T-cell (primary cell): ENCODE results near the gene FMN2. TPM values are rescaled to one million over a fixed set of nuclear protein-coding genes. Genes with fewer than 3 reads are reported as not detected.

Source experiments
- ATAC-seq, 4 experiments: fragments of 200-7000 bp in 3 of 4; fragments of 150-1000 bp in 1 of 4; cut with Tn5 transposase; replicated peaks in 1 of 4; 1 replicate in 3 of 4; 2 replicates in 1 of 4; pipeline ENCODE4 v1.10.0; 2021; ENCODE audit warnings: moderate library complexity in 3 of 4, mild to moderate bottlenecking in 2 of 4, moderate number of reproducible peaks in 1 of 4
- CTCF ChIA-PET, 2 donors: fragments of 300-600 bp; sonication (Branson Sonifier 250); formaldehyde crosslinking; loops; one replicate each; lab custom pipeline; 2022; ENCODE audit warnings: antibody characterized with exemption in 2 of 2; lab: Charles Lee
- POLR2A ChIA-PET, 2 donors: fragments of 300-600 bp; sonication (Branson Sonifier 250); formaldehyde crosslinking; loops; one replicate each; lab custom pipeline; 2022; ENCODE audit warnings: antibody characterized with exemption in 2 of 2; lab: Charles Lee
- DNase-seq, 35 experiments: peaks; one replicate each; pipeline versions ENCODE4 v3.0.0 to v3.0.0-alpha.2; 2013 to 2023
- H3K27ac ChIP-seq: one replicate; pipeline ENCODE4 v1.5.1; 2013; ENCODE audit warnings: low read length
- H3K27me3 ChIP-seq, 2 experiments: replicated peaks in 1 of 2; 1 replicate in 1 of 2; 2 replicates in 1 of 2; pipeline versions ENCODE4 v1.6.1 to v1.7.0; 2013; ENCODE audit warnings: low read length in 1 of 2, mixed read lengths in 1 of 2; ENCODE audit not compliant: control insufficient read depth in 2 of 2, insufficient read depth in 2 of 2; ENCODE audit errors: extremely low read depth in 1 of 2
- H3K36me3 ChIP-seq, 2 donors: 1 replicate in 1 of 2; 2 replicates in 1 of 2; pipeline versions ENCODE4 v1.6.1 to v1.7.0; 2013; ENCODE audit warnings: low read length in 1 of 2; ENCODE audit not compliant: control insufficient read depth in 2 of 2, insufficient read depth in 1 of 2; ENCODE audit errors: extremely low read depth in 1 of 2
- H3K4me1 ChIP-seq, 2 experiments: 1 replicate in 1 of 2; 2 replicates in 1 of 2; pipeline versions ENCODE4 v1.6.1 to v1.7.0; 2013; ENCODE audit warnings: low read length in 2 of 2, mixed read lengths in 1 of 2; ENCODE audit not compliant: insufficient read depth in 2 of 2, control insufficient read depth in 1 of 2; ENCODE audit errors: extremely low read depth in 1 of 2
- H3K4me3 ChIP-seq, 2 donors: 1 replicate in 1 of 2; 2 replicates in 1 of 2; pipeline versions ENCODE4 v1.5.1 to v1.7.0; 2013; ENCODE audit warnings: mild to moderate bottlenecking in 2 of 2, low read length in 1 of 2, moderate library complexity in 1 of 2; ENCODE audit not compliant: control insufficient read depth in 1 of 2; ENCODE audit errors: extremely low read depth in 1 of 2
- H3K9me3 ChIP-seq: 2 replicates; pipeline ENCODE4 v1.7.0; 2013
- H3K27ac Mint-ChIP-seq, 2 donors: one replicate each; pipeline ENCODE4 v1.8.0; 2020 to 2021; ENCODE audit warnings: mild to moderate bottlenecking in 2 of 2, mixed read lengths in 2 of 2
- H3K27me3 Mint-ChIP-seq, 2 donors: one replicate each; pipeline ENCODE4 v1.8.0; 2021 to 2022; ENCODE audit warnings: mixed read lengths in 2 of 2
- H3K36me3 Mint-ChIP-seq: one replicate; pipeline ENCODE4 v1.8.0; 2021; ENCODE audit warnings: mixed read lengths
- H3K4me1 Mint-ChIP-seq, 3 donors: one replicate each; pipeline ENCODE4 v1.8.0; 2020 to 2022; ENCODE audit warnings: mixed read lengths in 3 of 3, mild to moderate bottlenecking in 1 of 3
- H3K4me3 Mint-ChIP-seq, 3 donors: one replicate each; pipeline ENCODE4 v1.8.0; 2020 to 2022; ENCODE audit warnings: mild to moderate bottlenecking in 3 of 3, mixed read lengths in 3 of 3, moderate library complexity in 3 of 3
- H3K9me3 Mint-ChIP-seq, 3 donors: one replicate each; pipeline ENCODE4 v1.8.0; 2020 to 2022; ENCODE audit warnings: mixed read lengths in 3 of 3
- WGBS: methylation state at CpG from one replicate; pipeline ENCODE4 v1.1.5; 2013; ENCODE audit warnings: missing lambda C conversion rate; ENCODE audit not compliant: insufficient coverage; 5-methylcytosine and 5-hydroxymethylcytosine counted together
- total RNA-seq, 35 experiments: library from RNA in 6 of 35; stranded (reverse) in 6 of 35; fragments of 120-200 nt in 1 of 35; gene quantifications; one replicate each; pipeline versions ENCODE4 v1.2.1 to v1.2.4 and lab custom pipeline; 2013 to 2026

Gene FMN2
- total RNA-seq, 5 donors from 2014 or later (not counting 1 experiment from before 2014, with no cell fraction given): not detected

DNA sequence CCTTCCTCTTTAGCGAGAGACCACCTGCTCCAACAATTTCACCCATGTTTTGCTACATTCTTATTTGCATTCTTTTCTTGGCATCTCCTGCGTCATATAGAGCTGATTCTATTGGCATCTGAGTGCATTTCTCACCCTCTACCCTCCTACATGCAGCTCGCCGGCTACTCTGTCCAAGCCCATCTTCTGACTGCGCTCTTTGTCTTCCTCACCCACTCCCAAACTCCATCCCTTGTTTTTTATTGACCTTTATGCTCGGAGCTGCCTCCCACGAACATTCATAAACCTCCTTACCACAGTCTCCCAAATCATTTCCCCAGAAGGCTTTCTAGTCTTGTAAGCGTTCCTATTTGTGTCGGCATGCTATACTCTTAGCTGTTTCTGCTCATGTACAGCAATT is 33.6 kb upstream of the FMN2 start:
- no peaks in the 10 kb centered on the region for H3K4me1 Mint-ChIP-seq
- H3K9me3 Mint-ChIP-seq: peaks cover 0 to 5% (median 2%) of the 10 kb centered on the region in 3 donors
- no peaks in the 10 kb centered on the region for H3K36me3 Mint-ChIP-seq
- ChIA-PET POLR2A (no interaction called here), CTCF (no interaction called here)
- Histone ChIP-seq H3K27ac (no peak overlapping the region), H3K36me3 (no peaks in the 10 kb centered on the region), H3K9me3 (no peaks in the 10 kb centered on the region), H3K27me3 (no peaks in the 10 kb centered on the region), H3K4me3 (no peak overlapping the region), H3K4me1 (no peaks in the 10 kb centered on the region)
- no peak overlapping the region for H3K27ac Mint-ChIP-seq
- WGBS: 80% methylated on average over 9 of the region's 9 CpGs
- DNase-seq (no peak), ATAC-seq (no peak)
- no peak overlapping the region for H3K4me3 Mint-ChIP-seq
- H3K27me3 Mint-ChIP-seq: no peaks in the 10 kb centered on the region

DNA sequence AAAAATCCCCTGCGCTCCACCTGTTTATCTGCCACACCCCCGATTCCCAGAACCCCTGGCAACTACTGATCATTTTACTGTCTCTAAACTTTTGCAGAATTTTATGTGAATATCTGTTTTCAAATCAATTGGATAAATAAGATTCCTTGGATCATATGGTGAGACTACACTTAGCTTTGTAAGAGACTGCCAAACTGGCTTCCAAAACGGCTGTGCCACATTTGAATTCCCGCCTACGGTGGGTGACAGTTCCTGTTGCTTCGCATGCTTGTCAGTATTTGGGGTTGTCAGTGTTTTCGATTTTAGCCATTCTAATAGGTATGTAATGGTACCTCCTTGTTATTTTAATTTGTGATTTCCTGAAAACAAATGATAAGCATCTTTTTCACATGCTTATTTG is 22.7 kb upstream of the FMN2 start:
- no peaks in the 10 kb centered on the region for H3K36me3 ChIP-seq
- Mint-ChIP-seq H3K9me3 (peaks cover 0 to 9% (median 0%) of the 10 kb centered on the region in 3 donors), H3K36me3 (no peaks in the 10 kb centered on the region), H3K4me3 (no peak overlapping the region), H3K4me1 (no peaks in the 10 kb centered on the region), H3K27me3 (no peaks in the 10 kb centered on the region), H3K27ac (no peak overlapping the region)
- no peak overlapping the region for H3K27ac ChIP-seq
- DNase-seq: no peak
- H3K4me3 ChIP-seq: no peak overlapping the region
- no peaks in the 10 kb centered on the region for H3K4me1 ChIP-seq
- ChIA-PET CTCF (no interaction called here), POLR2A (no interaction called here)
- H3K9me3 ChIP-seq: no peaks in the 10 kb centered on the region
- ATAC-seq: no peak
- no peaks in the 10 kb centered on the region for H3K27me3 ChIP-seq
- 95% methylated on average over 2 of the region's 7 CpGs for WGBS

DNA sequence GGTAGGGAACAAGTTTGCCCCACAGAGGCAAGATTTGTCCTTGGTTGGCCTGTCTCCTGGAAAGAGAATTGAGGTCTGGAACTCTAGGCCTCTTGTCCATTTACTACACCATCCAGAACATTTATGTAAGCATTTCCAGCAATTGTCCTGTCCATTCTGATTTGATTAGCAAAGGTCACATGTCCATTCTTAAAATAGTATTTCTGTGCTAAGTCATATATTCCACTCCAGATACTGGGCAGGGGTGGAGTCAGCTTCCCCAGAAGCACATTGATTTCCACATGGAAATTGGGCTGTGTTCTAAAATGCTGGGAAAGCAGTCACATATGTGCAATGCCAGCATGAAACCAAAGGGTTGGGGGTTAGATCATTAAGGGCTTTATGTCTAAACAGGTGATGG is 21.5 kb upstream of the FMN2 start:
- ATAC-seq (no peak), DNase-seq (no peak)
- H3K9me3 ChIP-seq: no peaks in the 10 kb centered on the region
- ChIA-PET CTCF (interaction anchor here in 1 of 2 donors (0.5 kb wide), 1 partner anchor 35 kb away, joined by 10 read pairs; no protein-coding TSS in a partner anchor), POLR2A (interaction anchor here in 1 of 2 donors (0.7 kb wide), 1 partner anchor 9 kb away, joined by 9 read pairs; no protein-coding TSS in a partner anchor)
- H3K27me3 ChIP-seq: no peaks in the 10 kb centered on the region
- H3K27ac Mint-ChIP-seq: no peak overlapping the region
- no peak overlapping the region for H3K4me3 Mint-ChIP-seq
- no peaks in the 10 kb centered on the region for H3K36me3 ChIP-seq
- H3K4me1 Mint-ChIP-seq: no peaks in the 10 kb centered on the region
- H3K9me3 Mint-ChIP-seq: peaks cover 0 to 9% (median 0%) of the 10 kb centered on the region in 3 donors
- no peaks in the 10 kb centered on the region for H3K27me3 Mint-ChIP-seq
- no peaks in the 10 kb centered on the region for H3K36me3 Mint-ChIP-seq
- no peak overlapping the region for H3K4me3 ChIP-seq
- no peak overlapping the region for H3K27ac ChIP-seq
- no peaks in the 10 kb centered on the region for H3K4me1 ChIP-seq

DNA sequence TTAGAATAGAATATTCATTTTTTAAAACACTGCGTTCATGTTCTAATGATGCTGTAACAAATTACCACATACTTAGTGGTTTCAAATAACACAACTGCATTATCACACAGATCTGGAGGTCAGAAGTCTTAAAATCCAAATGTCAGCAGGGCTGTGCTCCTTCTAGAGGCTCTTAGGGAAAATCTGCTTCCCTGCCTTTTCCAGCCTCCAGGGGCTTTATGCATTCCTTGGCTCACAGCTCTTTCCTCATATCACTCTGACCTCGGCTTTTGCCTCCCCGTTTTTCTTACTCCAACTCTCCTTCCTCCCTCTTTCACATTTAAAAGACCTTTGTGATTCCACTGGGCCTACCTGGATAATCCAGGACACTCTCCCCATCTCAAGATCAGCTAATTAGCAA is 18.6 kb upstream of the FMN2 start:
- POLR2A ChIA-PET: no interaction called here
- no peak overlapping the region for H3K27ac ChIP-seq
- peaks cover 0 to 2% of the 10 kb centered on the region in 2 experiments for H3K27me3 ChIP-seq
- ATAC-seq (no peak), DNase-seq (no peak)
- Mint-ChIP-seq H3K27me3 (peaks cover 0 to 2% of the 10 kb centered on the region in 2 donors), H3K27ac (no peak overlapping the region), H3K4me1 (no peaks in the 10 kb centered on the region), H3K9me3 (peaks cover 0 to 9% (median 2%) of the 10 kb centered on the region in 3 donors), H3K36me3 (no peaks in the 10 kb centered on the region), H3K4me3 (no peak overlapping the region)
- H3K9me3 ChIP-seq: no peaks in the 10 kb centered on the region
- H3K4me1 ChIP-seq: no peaks in the 10 kb centered on the region
- no peak overlapping the region for H3K4me3 ChIP-seq
- H3K36me3 ChIP-seq: no peaks in the 10 kb centered on the region
- CTCF ChIA-PET: interaction anchor here in 1 of 2 donors (0.6 kb wide), 1 partner anchor 116 kb away, joined by 6 read pairs; no protein-coding TSS in a partner anchor
- 37% methylated on average over 2 of the region's 3 CpGs for WGBS

DNA sequence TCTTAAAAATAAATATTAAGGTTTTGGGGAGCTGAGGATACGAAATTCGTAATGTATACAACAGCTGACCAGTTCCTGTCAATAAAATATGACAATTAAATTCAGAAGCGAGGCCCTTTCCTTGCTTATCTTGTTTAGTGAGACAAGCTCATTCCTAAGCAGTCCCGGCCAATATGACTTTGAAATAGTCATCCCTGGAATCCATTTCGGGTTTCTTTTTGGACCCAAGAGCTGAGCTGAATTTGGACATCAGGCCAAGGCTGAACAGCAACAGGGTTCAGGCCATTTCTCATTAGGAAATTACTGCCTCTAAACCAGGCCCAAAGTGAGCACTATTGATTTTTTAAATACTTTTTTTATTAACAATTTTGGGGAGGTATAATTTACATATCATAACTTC is 17.3 kb upstream of the FMN2 start:
- Mint-ChIP-seq H3K4me3 (no peak overlapping the region), H3K4me1 (no peaks in the 10 kb centered on the region), H3K36me3 (no peaks in the 10 kb centered on the region), H3K9me3 (peaks cover 4 to 9% (median 8%) of the 10 kb centered on the region in 3 donors), H3K27me3 (peaks cover 0 to 3% of the 10 kb centered on the region in 2 donors), H3K27ac (no peak overlapping the region)
- Histone ChIP-seq H3K4me3 (no peak overlapping the region), H3K27me3 (peaks cover 0 to 2% of the 10 kb centered on the region in 2 experiments), H3K9me3 (no peaks in the 10 kb centered on the region), H3K4me1 (no peaks in the 10 kb centered on the region), H3K27ac (no peak overlapping the region), H3K36me3 (no peaks in the 10 kb centered on the region)
- 70% methylated on average over 2 of the region's 5 CpGs for WGBS
- CTCF ChIA-PET: no interaction called here
- ATAC-seq (no peak), DNase-seq (no peak)
- POLR2A ChIA-PET: no interaction called here

DNA sequence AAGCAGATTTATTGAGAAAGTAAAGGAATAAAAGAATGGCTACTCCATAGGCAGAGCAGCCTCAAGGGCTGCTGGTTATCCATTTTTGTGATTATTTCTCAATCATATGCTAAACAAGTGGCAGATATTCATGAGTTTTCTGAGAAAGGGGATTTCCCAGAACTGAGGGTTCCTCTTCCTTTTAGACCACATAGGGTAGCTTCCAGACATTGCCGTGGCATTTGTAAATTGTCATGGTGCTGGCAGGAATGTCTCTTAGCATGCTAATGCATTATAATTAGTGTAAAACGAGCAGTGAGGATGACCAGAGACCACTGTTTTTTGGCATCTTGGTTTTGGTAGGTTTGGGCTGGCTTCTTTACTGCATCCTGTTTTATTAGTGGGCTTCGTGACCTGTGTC is 16.8 kb upstream of the FMN2 start:
- no peak for DNase-seq
- WGBS: 52% methylated on average over 3 of the region's 3 CpGs
- Mint-ChIP-seq H3K27me3 (peaks cover 0 to 3% of the 10 kb centered on the region in 2 donors), H3K4me3 (no peak overlapping the region), H3K36me3 (no peaks in the 10 kb centered on the region), H3K27ac (no peak overlapping the region), H3K4me1 (no peaks in the 10 kb centered on the region), H3K9me3 (peaks cover 4 to 11% (median 9%) of the 10 kb centered on the region in 3 donors)
- Histone ChIP-seq H3K36me3 (no peaks in the 10 kb centered on the region), H3K27ac (no peak overlapping the region), H3K27me3 (peaks cover 0 to 2% of the 10 kb centered on the region in 2 experiments), H3K4me1 (no peaks in the 10 kb centered on the region), H3K4me3 (no peak overlapping the region), H3K9me3 (no peaks in the 10 kb centered on the region)
- ATAC-seq: no peak
- ChIA-PET CTCF (no interaction called here), POLR2A (no interaction called here)

DNA sequence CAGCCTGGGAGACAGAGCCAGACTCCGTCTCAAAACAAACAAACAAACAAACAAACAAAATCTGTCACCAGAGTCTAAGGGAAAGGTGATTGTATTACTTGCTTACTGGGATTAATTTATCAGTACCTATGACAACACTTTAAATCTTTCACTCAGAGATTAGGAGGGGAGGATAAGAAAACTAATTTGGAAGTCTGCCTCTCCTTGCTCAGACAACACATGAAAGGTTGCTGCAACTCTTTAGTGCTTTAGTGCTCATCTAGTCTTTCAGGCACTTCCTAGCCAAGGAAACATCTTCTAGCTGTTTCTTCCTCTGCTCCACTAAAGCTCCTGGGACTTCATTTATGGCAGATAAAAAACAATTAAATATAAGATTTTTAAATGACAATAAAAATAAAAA is 7.3 kb upstream of the FMN2 start:
- no peak overlapping the region for H3K27ac ChIP-seq
- DNase-seq: no peak
- no peak overlapping the region for H3K4me3 Mint-ChIP-seq
- ChIA-PET POLR2A (no interaction called here), CTCF (no interaction called here)
- H3K4me1 ChIP-seq: no peaks in the 10 kb centered on the region
- peaks cover 0 to 5% (median 3%) of the 10 kb centered on the region in 3 donors for H3K9me3 Mint-ChIP-seq
- ATAC-seq: no peak
- no peaks in the 10 kb centered on the region for H3K36me3 ChIP-seq
- H3K4me1 Mint-ChIP-seq: no peaks in the 10 kb centered on the region
- H3K36me3 Mint-ChIP-seq: no peaks in the 10 kb centered on the region
- no peak overlapping the region for H3K27ac Mint-ChIP-seq
- no CpG with 5 or more reads among the region's 1 CpG for WGBS
- H3K9me3 ChIP-seq: no peaks in the 10 kb centered on the region
- no peak overlapping the region for H3K4me3 ChIP-seq
- peaks cover 14 to 15% of the 10 kb centered on the region in 2 donors for H3K27me3 Mint-ChIP-seq
- peaks cover 3% of the 10 kb centered on the region in 2 experiments for H3K27me3 ChIP-seq
